ENCODE results near the gene LMNA.

GRCh38 chr1:156172696-156173470 lies 58.4 kb downstream of the LMNA start:
- TF ChIP-seq CTCF (IDR thresholded peaks at IDR 0.05; ENCODE audit: borderline replicate concordance, extremely low read depth, low read length, poor library complexity, severe bottlenecking): no peak
- TF ChIP-seq EZH2 (IDR thresholded peaks at IDR 0.05; ENCODE audit: borderline replicate concordance, low read depth, low read length, severe bottlenecking): no peak

All from DND-41 (cell line).